ENCODE measurements around the gene VWA3B. TPM values are rescaled to one million over a fixed set of nuclear protein-coding genes. Genes with fewer than 3 reads are reported as not detected.
A peak's percentile ranks its signal among the peaks of the same experiment; 100 is the strongest.
"Not testable (repeated sequence)": the region's sequence is repeated elsewhere in the genome, so short reads cannot be mapped to it uniquely, and the experiment has no call there.

Gene VWA3B
- total RNA-seq, 4 donors from 2014 or later, result 0.12 to 2.5 TPM; not detected in 2

DNA sequence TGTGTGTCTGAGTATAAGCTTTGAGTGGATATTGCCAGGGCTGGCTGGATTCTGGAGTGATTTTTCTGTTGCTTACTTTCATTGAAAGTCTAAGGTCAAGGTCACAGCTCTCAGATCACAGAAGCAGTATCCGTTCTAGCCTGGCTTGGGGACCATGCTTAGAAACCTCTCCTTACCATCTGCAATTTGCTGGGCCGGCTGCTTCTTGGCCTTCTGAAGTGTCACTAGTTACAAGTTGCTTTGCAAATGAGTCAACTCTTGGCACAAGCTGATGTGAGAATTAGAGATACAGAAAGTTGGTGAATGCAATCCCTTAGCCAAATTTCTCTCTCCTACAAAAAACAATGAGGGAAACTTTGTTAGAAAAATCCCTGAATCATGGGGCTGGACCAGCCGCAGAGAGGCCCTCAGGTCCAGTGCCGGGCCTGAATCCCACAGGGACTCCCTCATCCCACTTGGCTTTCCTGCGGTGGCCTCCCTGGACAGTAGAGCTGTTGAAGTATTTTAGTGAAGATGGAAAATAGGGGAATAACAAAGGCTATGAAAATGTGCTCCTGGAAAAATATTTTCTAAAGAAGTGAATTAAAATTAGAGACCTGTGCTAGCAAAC, 166.6 kb downstream of the VWA3B start:
- no peak for DNase-seq (ENCODE audit: low spot score in 2 of 2)
- no peak overlapping the region for H3K4me3 ChIP-seq (ENCODE audit: low read depth, poor library complexity, severe bottlenecking)
- WGBS, 2 donors, result 51 to 60% methylated on average over 5 of the region's 5 CpGs
- TF ChIP-seq POLR2A (IDR thresholded peaks at IDR 0.05), result no peak
- TF ChIP-seq, protein P1, sequence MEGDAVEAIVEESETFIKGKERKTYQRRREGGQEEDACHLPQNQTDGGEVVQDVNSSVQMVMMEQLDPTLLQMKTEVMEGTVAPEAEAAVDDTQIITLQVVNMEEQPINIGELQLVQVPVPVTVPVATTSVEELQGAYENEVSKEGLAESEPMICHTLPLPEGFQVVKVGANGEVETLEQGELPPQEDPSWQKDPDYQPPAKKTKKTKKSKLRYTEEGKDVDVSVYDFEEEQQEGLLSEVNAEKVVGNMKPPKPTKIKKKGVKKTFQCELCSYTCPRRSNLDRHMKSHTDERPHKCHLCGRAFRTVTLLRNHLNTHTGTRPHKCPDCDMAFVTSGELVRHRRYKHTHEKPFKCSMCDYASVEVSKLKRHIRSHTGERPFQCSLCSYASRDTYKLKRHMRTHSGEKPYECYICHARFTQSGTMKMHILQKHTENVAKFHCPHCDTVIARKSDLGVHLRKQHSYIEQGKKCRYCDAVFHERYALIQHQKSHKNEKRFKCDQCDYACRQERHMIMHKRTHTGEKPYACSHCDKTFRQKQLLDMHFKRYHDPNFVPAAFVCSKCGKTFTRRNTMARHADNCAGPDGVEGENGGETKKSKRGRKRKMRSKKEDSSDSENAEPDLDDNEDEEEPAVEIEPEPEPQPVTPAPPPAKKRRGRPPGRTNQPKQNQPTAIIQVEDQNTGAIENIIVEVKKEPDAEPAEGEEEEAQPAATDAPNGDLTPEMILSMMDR (IDR thresholded peaks at IDR 0.05), result no peak
- intact Hi-C loops (cut with DNase I; ENCODE audit: low total_unique reads), result no loop called here

DNA sequence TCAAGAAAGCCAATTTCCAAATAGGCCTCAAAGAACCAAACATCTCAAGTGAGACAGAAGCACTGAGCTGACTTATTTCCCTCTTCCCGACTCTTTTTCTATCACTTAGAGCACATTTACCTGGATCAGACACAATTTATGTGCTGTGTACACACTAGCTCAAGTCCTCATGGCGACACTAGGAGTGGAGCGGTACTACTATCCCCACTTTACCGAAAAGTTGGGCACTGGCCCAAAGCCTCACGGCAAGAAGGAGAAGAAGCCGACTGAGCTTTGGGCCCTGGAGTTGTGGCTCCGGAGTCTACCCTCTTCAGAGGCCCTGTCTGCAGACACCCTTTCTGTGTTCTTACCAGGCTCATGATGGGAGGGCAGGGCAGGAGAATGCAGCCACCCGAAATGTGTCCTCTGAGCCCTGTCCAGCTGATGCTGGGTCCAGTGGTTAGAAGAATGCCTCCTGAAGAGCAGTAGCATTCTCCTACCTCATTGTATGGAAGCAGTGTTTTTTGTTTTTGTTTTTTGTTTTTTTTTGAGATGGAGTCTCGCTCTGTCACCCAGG, 167.6 kb downstream of the VWA3B start:
- 92 to 95% methylated on average over 9 of the region's 9 CpGs for whole genome bisulfite sequencing, 2 donors
- no peak for DNase-seq (ENCODE audit: low spot score in 2 of 2)
- no peak overlapping the region for H3K4me3 ChIP-seq (ENCODE audit: low read depth, poor library complexity, severe bottlenecking)
- no peak for TF ChIP-seq POLR2A (IDR thresholded peaks at IDR 0.05)
- TF ChIP-seq, protein P1 (IDR thresholded peaks at IDR 0.05), result no peak
- intact Hi-C loops (cut with DNase I; ENCODE audit: low total_unique reads), result no loop called here

DNA sequence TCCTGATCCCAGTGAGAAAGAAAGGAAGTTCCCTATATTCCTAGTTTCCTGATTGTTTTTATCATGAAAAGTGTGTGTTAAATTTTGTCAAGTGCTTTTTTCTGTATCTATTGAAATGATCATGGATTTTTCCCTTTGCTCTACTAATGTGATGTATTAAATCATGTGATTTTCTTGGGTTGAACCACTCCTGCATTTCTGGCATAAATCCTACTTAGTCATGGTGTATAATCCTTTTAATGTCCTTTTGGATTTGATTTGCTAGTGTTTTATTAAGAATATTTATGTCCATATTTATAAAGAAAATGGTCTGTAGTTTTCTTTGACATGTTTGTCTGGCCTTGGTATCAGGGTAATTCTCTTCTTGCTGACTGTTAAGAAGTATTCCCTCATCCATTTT, 171.9 kb downstream of the VWA3B start:
- no peak overlapping the region for H3K4me3 ChIP-seq (ENCODE audit: low read depth, poor library complexity, severe bottlenecking)
- TF ChIP-seq POLR2A (IDR thresholded peaks at IDR 0.05), result no peak
- TF ChIP-seq, protein P1 (IDR thresholded peaks at IDR 0.05), result no peak
- no peak for DNase-seq (ENCODE audit: low spot score in 2 of 2)
- intact Hi-C loops (cut with DNase I; ENCODE audit: low total_unique reads), result no loop called here

DNA sequence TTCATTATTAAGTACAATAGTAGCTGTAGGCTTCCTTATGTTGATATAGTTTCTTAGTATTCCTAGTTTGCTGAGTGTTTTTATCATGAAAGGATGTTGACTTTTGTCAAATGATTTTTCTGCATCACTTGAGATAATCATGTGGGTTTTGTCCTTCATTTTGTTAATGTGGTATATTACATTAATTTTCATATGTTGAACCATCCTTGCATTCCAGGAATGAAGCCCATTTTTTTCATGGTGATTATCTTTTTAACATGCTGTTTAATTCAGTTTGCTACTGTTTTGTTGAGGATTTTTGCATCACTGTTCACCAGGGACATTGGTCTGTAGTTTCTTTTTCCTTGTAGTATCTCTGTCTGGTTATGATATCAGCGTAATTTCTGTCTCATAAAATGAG, 176.4 kb downstream of the VWA3B start:
- intact Hi-C loops (cut with DNase I; ENCODE audit: low total_unique reads), result no loop called here
- WGBS, 2 donors, result 82% methylated on average over 1 of the region's 1 CpG
- TF ChIP-seq, protein P1 (IDR thresholded peaks at IDR 0.05), result no peak
- TF ChIP-seq POLR2A (IDR thresholded peaks at IDR 0.05), result no peak
- DNase-seq (ENCODE audit: low spot score in 2 of 2), result no peak
- no peak overlapping the region for H3K4me3 ChIP-seq (ENCODE audit: low read depth, poor library complexity, severe bottlenecking)

DNA sequence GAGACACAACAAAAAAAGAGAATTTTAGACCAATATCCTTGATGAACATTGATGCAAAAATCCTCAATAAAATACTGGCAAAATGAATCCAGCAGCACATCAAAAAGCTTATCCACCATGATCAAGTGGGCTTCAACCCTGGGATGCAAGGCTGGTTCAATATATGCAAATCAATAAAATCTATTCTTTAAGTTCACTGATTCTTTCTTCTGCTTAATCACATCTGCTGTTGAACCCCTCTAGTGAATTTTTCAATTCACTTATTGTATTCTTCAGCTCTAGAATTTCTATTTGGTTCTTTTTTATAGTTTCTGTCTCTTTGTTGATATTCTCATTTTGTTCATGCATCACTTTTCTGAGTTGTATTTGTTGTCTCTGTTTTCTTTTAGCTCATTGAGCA, 181.3 kb downstream of the VWA3B start:
- intact Hi-C loops (cut with DNase I; ENCODE audit: low total_unique reads), result loop anchor here (5.0 kb wide), 1 partner anchor 461 kb away; no protein-coding TSS in a partner anchor
- not testable (repeated sequence) for DNase-seq (ENCODE audit: low spot score in 2 of 2); H3K4me3 ChIP-seq (ENCODE audit: low read depth, poor library complexity, severe bottlenecking)

DNA sequence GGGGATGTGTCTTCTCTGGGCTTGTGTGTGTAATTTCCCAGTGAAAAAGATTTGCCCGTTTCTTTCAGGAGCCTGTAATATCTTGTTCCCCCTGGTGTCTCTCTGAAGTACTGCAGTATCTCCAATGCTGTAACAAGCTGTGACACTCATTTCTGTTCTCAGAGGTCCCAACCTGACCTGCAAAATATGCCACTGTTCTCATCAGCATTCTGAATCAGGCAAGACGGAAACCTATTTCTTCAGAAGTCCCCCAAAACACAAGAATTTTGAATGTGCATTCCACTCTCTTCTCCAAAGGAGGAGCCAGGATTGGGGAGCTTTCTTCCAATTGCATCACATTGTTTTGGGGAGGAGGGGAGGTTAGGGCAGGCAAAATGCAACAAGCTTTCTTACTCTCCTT, 182.3 kb downstream of the VWA3B start:
- WGBS, 2 donors, result 25% methylated on average over 2 of the region's 2 CpGs
- TF ChIP-seq POLR2A (IDR thresholded peaks at IDR 0.05), result no peak
- H3K4me3 ChIP-seq (ENCODE audit: low read depth, poor library complexity, severe bottlenecking), result no peak overlapping the region
- peak in 1 of 2 donors; percentile 24 for DNase-seq (ENCODE audit: low spot score in 2 of 2)
- intact Hi-C loops (cut with DNase I; ENCODE audit: low total_unique reads), result loop anchor here (5.0 kb wide), 1 partner anchor 462 kb away; no protein-coding TSS in a partner anchor

DNA sequence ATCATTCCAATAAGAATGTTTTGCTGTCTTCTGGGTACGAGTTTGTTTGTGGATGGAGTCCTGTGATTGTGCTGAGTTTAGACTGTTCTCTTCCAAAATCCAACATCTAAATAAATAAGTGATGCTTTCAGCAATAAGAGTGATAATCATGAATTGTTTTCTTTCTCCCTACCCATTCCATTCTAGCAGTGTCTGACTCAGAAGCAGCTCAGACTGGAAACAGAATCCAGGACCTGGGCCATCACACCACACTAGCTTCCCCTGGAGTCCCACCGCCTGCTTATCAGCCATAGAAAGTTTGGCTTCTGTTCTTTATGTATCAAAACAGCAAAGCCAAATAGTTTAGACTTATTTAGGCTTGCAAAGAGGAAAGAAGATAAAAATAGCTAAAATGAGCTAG, 182.9 kb downstream of the VWA3B start:
- WGBS, 2 donors, result 71 to 74% methylated on average over 2 of the region's 2 CpGs
- no peak overlapping the region for H3K4me3 ChIP-seq (ENCODE audit: low read depth, poor library complexity, severe bottlenecking)
- DNase-seq (ENCODE audit: low spot score in 2 of 2), result no peak
- TF ChIP-seq, protein P1 (IDR thresholded peaks at IDR 0.05), result no peak
- no peak for TF ChIP-seq POLR2A (IDR thresholded peaks at IDR 0.05)
- intact Hi-C loops (cut with DNase I; ENCODE audit: low total_unique reads), result loop anchor here (5.0 kb wide), 1 partner anchor 463 kb away; no protein-coding TSS in a partner anchor
